Progenitor cell of endocrine pancreas (in vitro differentiated cells): Measurements from ENCODE around the gene GPBP1L1. TPM values are rescaled to one million over a fixed set of nuclear protein-coding genes. Genes with fewer than 3 reads are reported as not detected.

ENCODE experiments used
- DNase-seq: peaks from one replicate; pipeline ENCODE4 v3.0.0; 2021; ENCODE audit warnings: low spot score; ENCODE audit not compliant: unreplicated experiment
- H3K27ac Mint-ChIP-seq: 2 replicates; pipeline ENCODE4 v1.8.0; 2021; ENCODE audit warnings: mild to moderate bottlenecking, moderate library complexity, mixed read lengths
- H3K27me3 Mint-ChIP-seq: 2 replicates; pipeline ENCODE4 v1.8.0; 2021; ENCODE audit warnings: mixed read lengths
- H3K36me3 Mint-ChIP-seq: 2 replicates; pipeline ENCODE4 v1.8.0; 2022; ENCODE audit warnings: mixed read lengths; ENCODE audit not compliant: insufficient read depth
- H3K4me1 Mint-ChIP-seq: 2 replicates; pipeline ENCODE4 v1.8.0; 2021; ENCODE audit warnings: low read depth, mixed read lengths
- H3K4me3 Mint-ChIP-seq: 2 replicates; pipeline ENCODE4 v1.8.0; 2021; ENCODE audit warnings: low read depth, mild to moderate bottlenecking, moderate library complexity, mixed read lengths
- H3K9me3 Mint-ChIP-seq: 2 replicates; pipeline ENCODE4 v1.8.0; 2021; ENCODE audit warnings: low read depth, mixed read lengths
- CTCF ChIP-seq: fragments of 200-600 bp; sonication (generic); IDR thresholded peaks from one replicate; pipeline ENCODE4 v1.5.0; 2021; ENCODE audit warnings: antibody characterized with exemption, mild to moderate bottlenecking; ENCODE audit not compliant: unreplicated experiment
- total RNA-seq: library from RNA; stranded (reverse); gene quantifications from 2 replicates; pipeline ENCODE4 v1.2.1, GENCODE V29; 2021

GPBP1L1 gene
- total RNA-seq, 1 donor from 2014 or later: 153 TPM

GRCh38 chr1:45621501-45621836, 64.9 kb downstream of the GPBP1L1 start:
- DNase-seq: no peak
- Mint-ChIP-seq H3K4me1 (no peaks in the 10 kb centered on the region), H3K27ac (peak overlapping the region; percentile 76), H3K36me3 (peaks cover 21% of the 10 kb centered on the region), H3K27me3 (no peaks in the 10 kb centered on the region), H3K9me3 (no peaks in the 10 kb centered on the region), H3K4me3 (no peak overlapping the region)
- no peak for TF ChIP-seq CTCF

- Mint-ChIP-seq H3K27me3 (no peaks in the 10 kb centered on the region), H3K27ac (peak overlapping the region; percentile 86), H3K36me3 (peaks cover 27% of the 10 kb centered on the region), H3K4me3 (no peak overlapping the region), H3K9me3 (no peaks in the 10 kb centered on the region), H3K4me1 (no peaks in the 10 kb centered on the region)
- DNase-seq: no peak
- TF ChIP-seq CTCF: no peak
These were observed 65.5 kb downstream of the GPBP1L1 start for GRCh38 chr1:45620588-45621500.

GRCh38 chr1:45619149-45619921, 67.0 kb downstream of the GPBP1L1 start:
- Mint-ChIP-seq H3K4me1 (no peaks in the 10 kb centered on the region), H3K9me3 (no peaks in the 10 kb centered on the region), H3K27me3 (no peaks in the 10 kb centered on the region), H3K36me3 (peaks cover 30% of the 10 kb centered on the region), H3K27ac (peak overlapping the region; percentile 86), H3K4me3 (no peak overlapping the region)
- no peak for DNase-seq
- TF ChIP-seq CTCF: no peak

- peaks cover 29% of the 10 kb centered on the region for H3K36me3 Mint-ChIP-seq
- no peaks in the 10 kb centered on the region for H3K9me3 Mint-ChIP-seq
- peak overlapping the region; percentile 90 for H3K27ac Mint-ChIP-seq
- no peak overlapping the region for H3K4me3 Mint-ChIP-seq
- TF ChIP-seq CTCF: no peak
- no peaks in the 10 kb centered on the region for H3K4me1 Mint-ChIP-seq
- DNase-seq: no peak
- H3K27me3 Mint-ChIP-seq: no peaks in the 10 kb centered on the region
These were observed 68.7 kb downstream of the GPBP1L1 start for GRCh38 chr1:45617618-45618017.

- no peak for DNase-seq
- Mint-ChIP-seq H3K27ac (no peak overlapping the region), H3K27me3 (no peaks in the 10 kb centered on the region)
These were observed 70.4 kb downstream of the GPBP1L1 start for GRCh38 chr1:45615885-45616284.

More at GRCh38 chr1:45615885-45616284, 70.4 kb downstream of the GPBP1L1 start:
- Mint-ChIP-seq H3K4me3 (no peak overlapping the region), H3K9me3 (no peaks in the 10 kb centered on the region), H3K4me1 (peaks cover 6% of the 10 kb centered on the region), H3K36me3 (peaks cover 30% of the 10 kb centered on the region)
- no peak for TF ChIP-seq CTCF
